ENCODE data around the gene DENND2D.

Gene DENND2D

GRCh38 chr1:111191496-111191895, 8.9 kb downstream of the DENND2D start:
- Histone ChIP-seq H3K9ac (ENCODE audit: low read depth, low read length) (no peak overlapping the region), H3K4me1 (ENCODE audit: insufficient read depth, low read length) (peaks cover 6% of the 10 kb centered on the region; the same call in 1 of the 2 replicates), H3K9me3 (ENCODE audit: control insufficient read depth, insufficient read depth, low read length) (no peaks in the 10 kb centered on the region), H3K36me3 (ENCODE audit: insufficient read depth, low read length) (peaks cover 10% of the 10 kb centered on the region; the same call in 1 of the 2 replicates)

GRCh38 chr1:111190931-111191451, 9.5 kb downstream of the DENND2D start:
- H3K9ac ChIP-seq (ENCODE audit: low read depth, low read length), result no peak overlapping the region
- no peaks in the 10 kb centered on the region for H3K9me3 ChIP-seq (ENCODE audit: control insufficient read depth, insufficient read depth, low read length)
- H3K4me1 ChIP-seq (ENCODE audit: insufficient read depth, low read length), result peaks cover 6% of the 10 kb centered on the region; the same call in 1 of the 2 replicates
- H3K36me3 ChIP-seq (ENCODE audit: insufficient read depth, low read length), result peaks cover 10% of the 10 kb centered on the region; the same call in 1 of the 2 replicates

- Histone ChIP-seq H3K36me3 (ENCODE audit: insufficient read depth, low read length) (peaks cover 14% of the 10 kb centered on the region), H3K9ac (ENCODE audit: low read depth, low read length) (no peak overlapping the region), H3K4me1 (ENCODE audit: insufficient read depth, low read length) (no peaks in the 10 kb centered on the region), H3K9me3 (ENCODE audit: control insufficient read depth, insufficient read depth, low read length) (no peaks in the 10 kb centered on the region)
These were observed 15.8 kb downstream of the DENND2D start for GRCh38 chr1:111184663-111185062.

- no peak overlapping the region for H3K9ac ChIP-seq (ENCODE audit: low read depth, low read length)
- no peaks in the 10 kb centered on the region for H3K9me3 ChIP-seq (ENCODE audit: control insufficient read depth, insufficient read depth, low read length)
- H3K4me1 ChIP-seq (ENCODE audit: insufficient read depth, low read length), result no peaks in the 10 kb centered on the region
- H3K36me3 ChIP-seq (ENCODE audit: insufficient read depth, low read length), result peaks cover 11% of the 10 kb centered on the region
These were observed 17.0 kb downstream of the DENND2D start for GRCh38 chr1:111183308-111184069.

- Histone ChIP-seq H3K4me1 (ENCODE audit: insufficient read depth, low read length) (no peaks in the 10 kb centered on the region), H3K36me3 (ENCODE audit: insufficient read depth, low read length) (peaks cover 5% of the 10 kb centered on the region; the same call in 1 of the 2 replicates), H3K9ac (ENCODE audit: low read depth, low read length) (no peak overlapping the region), H3K9me3 (ENCODE audit: control insufficient read depth, insufficient read depth, low read length) (no peaks in the 10 kb centered on the region)
These were observed 18.4 kb downstream of the DENND2D start for GRCh38 chr1:111182052-111182451.

- no peak overlapping the region for H3K9ac ChIP-seq (ENCODE audit: low read depth, low read length)
- peaks cover 5% of the 10 kb centered on the region for H3K36me3 ChIP-seq (ENCODE audit: insufficient read depth, low read length)
- H3K9me3 ChIP-seq (ENCODE audit: control insufficient read depth, insufficient read depth, low read length), result no peaks in the 10 kb centered on the region
- H3K4me1 ChIP-seq (ENCODE audit: insufficient read depth, low read length), result no peaks in the 10 kb centered on the region
These were observed 20.4 kb downstream of the DENND2D start for GRCh38 chr1:111179968-111180533.

- no peak overlapping the region for H3K9ac ChIP-seq (ENCODE audit: low read depth, low read length)
- H3K36me3 ChIP-seq (ENCODE audit: insufficient read depth, low read length), result peaks cover 3% of the 10 kb centered on the region
- H3K9me3 ChIP-seq (ENCODE audit: control insufficient read depth, insufficient read depth, low read length), result no peaks in the 10 kb centered on the region
- no peaks in the 10 kb centered on the region for H3K4me1 ChIP-seq (ENCODE audit: insufficient read depth, low read length)
These were observed 23.8 kb downstream of the DENND2D start for GRCh38 chr1:111176678-111177077.

GRCh38 chr1:111175349-111175748, 25.1 kb downstream of the DENND2D start:
- H3K36me3 ChIP-seq (ENCODE audit: insufficient read depth, low read length), result peaks cover 3% of the 10 kb centered on the region
- H3K9ac ChIP-seq (ENCODE audit: low read depth, low read length), result no peak overlapping the region
- H3K9me3 ChIP-seq (ENCODE audit: control insufficient read depth, insufficient read depth, low read length), result no peaks in the 10 kb centered on the region
- H3K4me1 ChIP-seq (ENCODE audit: insufficient read depth, low read length), result no peaks in the 10 kb centered on the region

GRCh38 chr1:111174070-111174469, 26.4 kb downstream of the DENND2D start:
- no peaks in the 10 kb centered on the region for H3K9me3 ChIP-seq (ENCODE audit: control insufficient read depth, insufficient read depth, low read length)
- H3K4me1 ChIP-seq (ENCODE audit: insufficient read depth, low read length), result no peaks in the 10 kb centered on the region
- H3K36me3 ChIP-seq (ENCODE audit: insufficient read depth, low read length), result peaks cover 3% of the 10 kb centered on the region
- no peak overlapping the region for H3K9ac ChIP-seq (ENCODE audit: low read depth, low read length)

GRCh38 chr1:111172463-111172862, 28.0 kb downstream of the DENND2D start:
- Histone ChIP-seq H3K36me3 (ENCODE audit: insufficient read depth, low read length) (peaks cover 3% of the 10 kb centered on the region), H3K4me1 (ENCODE audit: insufficient read depth, low read length) (no peaks in the 10 kb centered on the region), H3K9me3 (ENCODE audit: control insufficient read depth, insufficient read depth, low read length) (no peaks in the 10 kb centered on the region), H3K9ac (ENCODE audit: low read depth, low read length) (no peak overlapping the region)

- Histone ChIP-seq H3K4me1 (ENCODE audit: insufficient read depth, low read length) (no peaks in the 10 kb centered on the region), H3K9ac (ENCODE audit: low read depth, low read length) (no peak overlapping the region), H3K9me3 (ENCODE audit: control insufficient read depth, insufficient read depth, low read length) (no peaks in the 10 kb centered on the region), H3K36me3 (ENCODE audit: insufficient read depth, low read length) (peaks cover 8% of the 10 kb centered on the region; the same call in 1 of the 2 replicates)
These were observed 36.3 kb downstream of the DENND2D start for GRCh38 chr1:111164151-111164550.

GRCh38 chr1:111163363-111163762, 37.1 kb downstream of the DENND2D start:
- peaks cover 8% of the 10 kb centered on the region; the same call in 1 of the 2 replicates for H3K36me3 ChIP-seq (ENCODE audit: insufficient read depth, low read length)
- no peaks in the 10 kb centered on the region for H3K9me3 ChIP-seq (ENCODE audit: control insufficient read depth, insufficient read depth, low read length)
- no peak overlapping the region for H3K9ac ChIP-seq (ENCODE audit: low read depth, low read length)
- no peaks in the 10 kb centered on the region for H3K4me1 ChIP-seq (ENCODE audit: insufficient read depth, low read length)

- Histone ChIP-seq H3K9ac (ENCODE audit: low read depth, low read length) (no peak overlapping the region), H3K4me1 (ENCODE audit: insufficient read depth, low read length) (no peaks in the 10 kb centered on the region), H3K36me3 (ENCODE audit: insufficient read depth, low read length) (peaks cover 8% of the 10 kb centered on the region; the same call in 1 of the 2 replicates), H3K9me3 (ENCODE audit: control insufficient read depth, insufficient read depth, low read length) (no peaks in the 10 kb centered on the region)
These were observed 38.0 kb downstream of the DENND2D start for GRCh38 chr1:111162488-111162880.

- H3K36me3 ChIP-seq (ENCODE audit: insufficient read depth, low read length), result peaks cover 8% of the 10 kb centered on the region; the same call in 1 of the 2 replicates
- no peak overlapping the region for H3K9ac ChIP-seq (ENCODE audit: low read depth, low read length)
- H3K9me3 ChIP-seq (ENCODE audit: control insufficient read depth, insufficient read depth, low read length), result no peaks in the 10 kb centered on the region
- H3K4me1 ChIP-seq (ENCODE audit: insufficient read depth, low read length), result no peaks in the 10 kb centered on the region
These were observed 38.5 kb downstream of the DENND2D start for GRCh38 chr1:111161843-111162487.
